Ishikawa (cell line): ENCODE data around the gene RIMS1.

Source experiments
- CEBPB ChIP-seq: IDR thresholded peaks from 2 replicates; pipeline ENCODE4 v1.6.1; 2012
- CREB1 ChIP-seq: IDR thresholded peaks from 2 replicates; pipeline ENCODE4 v1.6.1; 2012; ENCODE audit warnings: low read depth
- EGR1 ChIP-seq: IDR thresholded peaks from 2 replicates; pipeline ENCODE4 v1.6.1; 2012
- EP300 ChIP-seq: IDR thresholded peaks from 2 replicates; pipeline ENCODE4 v1.6.1; 2012; ENCODE audit warnings: borderline replicate concordance
- FOXM1 ChIP-seq: IDR thresholded peaks from 2 replicates; pipeline ENCODE4 v1.6.1; 2012; ENCODE audit warnings: low read depth, borderline replicate concordance
- NFIC ChIP-seq: IDR thresholded peaks from 2 replicates; pipeline ENCODE4 v1.6.1; 2012
- RAD21 ChIP-seq: IDR thresholded peaks from 2 replicates; pipeline ENCODE4 v1.6.1; 2012; ENCODE audit warnings: low read depth
- REST ChIP-seq: IDR thresholded peaks from 2 replicates; pipeline ENCODE4 v1.6.1; 2012; ENCODE audit warnings: low read depth, mild to moderate bottlenecking
- TAF1 ChIP-seq: IDR thresholded peaks from 2 replicates; pipeline ENCODE4 v1.6.1; 2012; ENCODE audit warnings: low read depth, mild to moderate bottlenecking
- TCF12 ChIP-seq: IDR thresholded peaks from 2 replicates; pipeline ENCODE4 v1.6.1; 2012; ENCODE audit warnings: low read depth
- TEAD4 ChIP-seq: IDR thresholded peaks from 2 replicates; pipeline ENCODE4 v1.6.1; 2012
- USF1 ChIP-seq: IDR thresholded peaks from 2 replicates; pipeline ENCODE4 v1.6.1; 2012
- YY1 ChIP-seq: IDR thresholded peaks from 2 replicates; pipeline ENCODE4 v1.6.1; 2012; ENCODE audit warnings: low read depth
- ZBTB7A ChIP-seq: IDR thresholded peaks from 2 replicates; pipeline ENCODE4 v1.6.1; 2012; ENCODE audit warnings: low read depth
- TF ChIP-seq, protein P1 (sequence below): IDR thresholded peaks from 2 replicates; pipeline ENCODE4 v1.6.1; 2012

Gene RIMS1

GRCh38 chr6:71979911-71980310 is 93.6 kb downstream of the RIMS1 start:
- no peak for TF ChIP-seq EP300
- no peak for TF ChIP-seq NFIC
- no peak for TF ChIP-seq YY1
- TF ChIP-seq ZBTB7A = no peak
- TF ChIP-seq REST = no peak
- TF ChIP-seq TAF1 = no peak
- TF ChIP-seq RAD21 = no peak
- TF ChIP-seq CREB1 = no peak
- no peak for TF ChIP-seq EGR1
- TF ChIP-seq TEAD4 = no peak
- TF ChIP-seq, protein P1, sequence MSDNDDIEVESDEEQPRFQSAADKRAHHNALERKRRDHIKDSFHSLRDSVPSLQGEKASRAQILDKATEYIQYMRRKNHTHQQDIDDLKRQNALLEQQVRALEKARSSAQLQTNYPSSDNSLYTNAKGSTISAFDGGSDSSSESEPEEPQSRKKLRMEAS = no peak
- no peak for TF ChIP-seq USF1

- TF ChIP-seq TAF1 = no peak
Measured at GRCh38 chr6:71982389-71982788, 96.0 kb downstream of the RIMS1 start.

GRCh38 chr6:71983131-71983530 is 96.8 kb downstream of the RIMS1 start:
- TF ChIP-seq NFIC (no peak), TCF12 (no peak), RAD21 (no peak), CEBPB (no peak), TAF1 (no peak), REST (no peak)
- TF ChIP-seq, protein P1 = no peak

DNA sequence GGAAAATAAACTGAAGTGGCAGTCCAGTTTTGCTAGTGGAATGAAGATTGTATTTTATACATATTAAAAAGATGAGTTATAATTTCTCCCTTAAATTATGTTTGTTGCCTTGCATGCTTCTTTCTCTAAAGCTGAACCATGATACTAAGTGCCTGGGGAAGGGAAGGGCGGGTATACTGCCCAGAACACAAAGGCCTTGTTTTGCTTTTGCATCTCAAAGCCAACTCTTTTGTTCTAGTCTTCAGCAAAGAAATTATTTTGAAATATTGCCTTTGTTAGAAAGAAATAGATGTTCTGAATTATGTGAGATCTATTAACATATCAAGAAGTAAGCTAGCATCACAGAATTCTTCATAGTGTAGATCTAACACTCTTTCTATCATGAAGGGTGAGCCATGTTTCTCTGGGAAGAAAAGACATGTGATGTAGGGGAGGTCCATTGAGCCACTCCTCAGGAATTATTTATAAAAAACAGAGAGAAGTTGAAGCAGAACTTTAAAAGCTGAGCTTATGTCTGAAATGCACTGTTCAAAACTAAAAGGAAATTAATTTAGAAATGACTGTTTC is 108.4 kb downstream of the RIMS1 start:
- TF ChIP-seq CREB1 = no peak
- no peak for TF ChIP-seq ZBTB7A
- TF ChIP-seq RAD21 = no peak
- TF ChIP-seq YY1 = no peak
- no peak for TF ChIP-seq CEBPB
- no peak for TF ChIP-seq USF1
- no peak for TF ChIP-seq REST
- no peak for TF ChIP-seq TCF12
- no peak for TF ChIP-seq EGR1
- TF ChIP-seq TEAD4 = no peak
- no peak for TF ChIP-seq FOXM1
- TF ChIP-seq, protein P1 = no peak
- no peak for TF ChIP-seq NFIC
- no peak for TF ChIP-seq TAF1
- TF ChIP-seq EP300 = no peak

DNA sequence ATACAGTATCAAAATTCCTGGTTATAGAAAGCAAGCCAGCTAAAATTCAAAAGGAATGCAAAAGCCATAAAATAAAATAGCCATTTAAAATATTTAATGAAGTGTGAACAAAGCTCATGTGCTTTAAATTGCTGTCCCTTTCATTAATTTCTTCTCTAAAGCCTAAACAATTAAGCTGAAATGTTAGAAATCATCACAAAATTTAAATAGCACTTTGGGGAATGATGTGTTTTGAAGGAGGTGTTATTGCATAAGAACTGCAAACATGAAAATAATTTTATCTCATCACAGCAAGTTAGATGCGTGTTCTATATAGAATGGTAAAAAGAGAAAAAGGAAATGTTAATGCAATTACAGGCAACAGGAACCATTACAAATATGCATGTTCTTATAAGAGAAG is 111.0 kb downstream of the RIMS1 start:
- TF ChIP-seq EGR1 (no peak), REST (no peak), FOXM1 (no peak), CREB1 (no peak), TCF12 (no peak), ZBTB7A (no peak), TAF1 (no peak), CEBPB (no peak), NFIC (no peak), USF1 (no peak)
